Calu3 (cell line): ENCODE data around the gene STRBP. TPM values are rescaled to one million over a fixed set of nuclear protein-coding genes. Genes with fewer than 3 reads are reported as not detected.

Experiments
- BruUV-seq: library from RNA; stranded (reverse); fragments of 400-500 nt; replicated peaks from 2 replicates; lab custom pipeline; 2021; lab: Mats Ljungman, UMichigan
- CTCF ChIA-PET: fragments of 300-600 bp; sonication (Branson Sonifier 250); formaldehyde crosslinking; loops from one replicate; lab custom pipeline; 2022; ENCODE audit warnings: antibody characterized with exemption; lab: Charles Lee
- DNase-seq: peaks from one replicate; pipeline ENCODE4 v3.0.0; 2022
- H3K27ac Mint-ChIP-seq: one replicate; pipeline ENCODE4 v1.8.0; 2022; ENCODE audit warnings: mixed read lengths; ENCODE audit not compliant: unreplicated experiment
- H3K27me3 Mint-ChIP-seq: one replicate; pipeline ENCODE4 v1.8.0; 2022; ENCODE audit warnings: mixed read lengths; ENCODE audit not compliant: unreplicated experiment
- H3K36me3 Mint-ChIP-seq: one replicate; pipeline ENCODE4 v1.8.0; 2022; ENCODE audit warnings: mild to moderate bottlenecking, moderate library complexity, mixed read lengths; ENCODE audit not compliant: insufficient read depth, unreplicated experiment
- H3K4me1 Mint-ChIP-seq: one replicate; pipeline ENCODE4 v1.8.0; 2022; ENCODE audit warnings: mild to moderate bottlenecking, low read depth, mixed read lengths; ENCODE audit not compliant: unreplicated experiment
- H3K4me3 Mint-ChIP-seq: one replicate; pipeline ENCODE4 v1.8.0; 2022; ENCODE audit warnings: mild to moderate bottlenecking, low read depth, moderate library complexity, mixed read lengths; ENCODE audit not compliant: unreplicated experiment
- H3K9me3 Mint-ChIP-seq: one replicate; pipeline ENCODE4 v1.8.0; 2022; ENCODE audit warnings: low read depth, mixed read lengths; ENCODE audit not compliant: unreplicated experiment
- CTCF ChIP-seq: fragments of 200-600 bp; IDR thresholded peaks from one replicate; pipeline ENCODE4 v1.8.0; 2022; ENCODE audit warnings: antibody characterized with exemption; ENCODE audit not compliant: unreplicated experiment
- intact Hi-C: fragments of 100-400 bp; cut with micrococcal nuclease; formaldehyde crosslinking; loops from one replicate; pipeline ENCODE4 v1.10.0; 2022; ENCODE audit not compliant: unreplicated experiment
- total RNA-seq: library from RNA; stranded (reverse); gene quantifications from 2 replicates; pipeline ENCODE4 v1.2.3, GENCODE V29; 2022

STRBP gene
- total RNA-seq, 1 experiment from 2014 or later: 27.3 TPM

DNA sequence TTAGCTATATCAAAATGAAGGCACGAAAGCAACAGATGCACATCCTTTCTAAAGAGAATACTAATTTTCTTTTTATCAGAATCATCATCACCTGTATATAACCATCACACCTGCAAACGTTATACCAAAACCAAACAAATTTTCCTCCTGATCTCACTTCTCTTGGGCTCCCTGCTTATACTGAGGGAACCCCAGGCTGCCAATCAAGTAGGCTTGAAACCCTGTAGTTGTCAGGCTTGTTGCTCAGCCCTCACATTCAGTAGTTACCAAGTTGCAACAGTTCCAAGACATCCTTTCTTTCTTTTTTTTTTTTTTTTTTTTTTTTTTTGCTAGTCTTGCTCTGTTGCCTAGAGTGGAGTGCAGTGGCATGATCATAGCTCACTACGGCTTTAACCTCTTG lies 12.7 kb downstream of the STRBP start:
- Mint-ChIP-seq H3K4me3 (no peak overlapping the region), H3K36me3 (no peaks in the 10 kb centered on the region), H3K27ac (no peak overlapping the region), H3K4me1 (peaks cover 8% of the 10 kb centered on the region), H3K27me3 (no peaks in the 10 kb centered on the region), H3K9me3 (no peaks in the 10 kb centered on the region)
- TF ChIP-seq CTCF: no peak
- no peak for DNase-seq
- intact Hi-C loops: no loop called here
- CTCF ChIA-PET: interaction anchor here (0.9 kb wide), 1 partner anchor 31 kb away, joined by 3 read pairs; no protein-coding TSS in a partner anchor
- no TSS peak for BruUV-seq

DNA sequence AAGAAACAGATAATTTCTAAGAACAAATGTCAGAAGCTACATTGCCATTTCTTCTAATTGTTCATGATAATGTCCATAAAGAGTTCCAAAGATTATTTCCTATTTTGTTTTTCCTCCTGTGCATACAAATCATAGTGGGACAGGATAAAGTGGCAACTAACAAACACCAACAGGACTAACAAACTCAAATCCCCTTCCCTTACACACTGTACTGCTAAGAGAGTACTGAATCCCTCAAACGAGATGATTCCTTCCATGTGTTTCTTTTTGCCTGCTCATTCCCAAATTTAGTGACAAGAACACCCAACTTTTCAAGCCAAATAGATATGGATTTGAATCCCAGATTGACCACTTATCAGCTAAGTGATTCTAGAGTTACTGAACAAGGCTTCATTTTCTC lies 15.2 kb downstream of the STRBP start:
- no TSS peak for BruUV-seq
- no peak for DNase-seq
- Mint-ChIP-seq H3K4me3 (no peak overlapping the region), H3K27ac (no peak overlapping the region), H3K9me3 (no peaks in the 10 kb centered on the region), H3K4me1 (peaks cover 8% of the 10 kb centered on the region), H3K27me3 (no peaks in the 10 kb centered on the region), H3K36me3 (no peaks in the 10 kb centered on the region)
- intact Hi-C loops: no loop called here
- CTCF ChIA-PET: no interaction called here
- TF ChIP-seq CTCF: no peak

DNA sequence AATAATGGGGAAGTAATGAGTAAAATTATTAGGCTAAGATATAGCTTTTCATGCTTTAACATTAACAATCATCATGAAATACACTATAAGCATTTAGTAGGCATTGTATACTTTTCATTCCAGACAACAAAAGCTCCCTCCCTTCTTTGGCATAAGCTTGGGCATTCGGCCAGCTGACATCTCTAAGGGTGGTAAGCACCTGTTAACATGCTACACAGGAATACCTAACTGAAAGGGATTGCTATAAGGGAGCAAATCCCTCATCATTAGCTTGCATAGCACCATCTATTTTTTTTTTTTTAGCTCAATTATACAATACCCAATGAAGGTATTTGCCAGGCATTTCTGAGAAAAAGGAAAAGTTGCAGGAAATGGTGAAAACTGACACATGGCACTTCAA lies 16.6 kb downstream of the STRBP start:
- H3K27ac Mint-ChIP-seq: no peak overlapping the region
- TF ChIP-seq CTCF: no peak
- H3K4me1 Mint-ChIP-seq: peaks cover 8% of the 10 kb centered on the region
- no peak overlapping the region for H3K4me3 Mint-ChIP-seq
- no peaks in the 10 kb centered on the region for H3K36me3 Mint-ChIP-seq
- BruUV-seq: no TSS peak
- no peak for DNase-seq
- no peaks in the 10 kb centered on the region for H3K27me3 Mint-ChIP-seq
- H3K9me3 Mint-ChIP-seq: no peaks in the 10 kb centered on the region
- CTCF ChIA-PET: interaction anchor here (0.6 kb wide), 1 partner anchor 43 kb away, joined by 5 read pairs; no protein-coding TSS in a partner anchor
- intact Hi-C loops: no loop called here

DNA sequence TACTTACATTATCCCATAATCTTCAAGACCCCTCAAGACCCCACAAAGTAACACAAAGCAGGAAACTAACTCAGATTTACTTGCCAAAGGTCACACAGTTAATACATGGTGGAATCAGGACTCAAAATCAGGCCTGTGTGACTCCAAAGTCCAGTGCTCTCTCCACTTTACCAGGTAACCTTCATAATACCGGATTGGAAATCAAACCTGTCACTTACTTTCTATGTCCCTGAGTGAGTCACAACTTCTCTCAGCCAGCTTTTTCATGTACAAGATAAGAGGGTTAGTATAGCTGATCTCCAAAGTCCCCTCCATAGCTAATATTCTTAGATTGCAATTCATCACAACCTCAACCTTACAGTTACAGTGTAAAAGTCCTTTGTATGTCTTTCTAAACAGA lies 17.1 kb downstream of the STRBP start:
- CTCF ChIA-PET: no interaction called here
- Mint-ChIP-seq H3K27me3 (no peaks in the 10 kb centered on the region), H3K4me3 (no peak overlapping the region), H3K27ac (no peak overlapping the region), H3K9me3 (no peaks in the 10 kb centered on the region), H3K36me3 (no peaks in the 10 kb centered on the region), H3K4me1 (peaks cover 8% of the 10 kb centered on the region)
- TF ChIP-seq CTCF: no peak
- intact Hi-C loops: no loop called here
- BruUV-seq: no TSS peak
- no peak for DNase-seq
